PC-3 (cell line): Measurements from ENCODE around the gene USP34. TPM values are rescaled to one million over a fixed set of nuclear protein-coding genes. Genes with fewer than 3 reads are reported as not detected.

ENCODE experiments used
- ATAC-seq: fragments of 200-7000 bp; cut with Tn5 transposase; 2 replicates; pipeline ENCODE4 v1.9.1; 2020; ENCODE audit warnings: mild to moderate bottlenecking, moderate library complexity
- BruUV-seq: library from RNA; stranded (reverse); fragments of 400-500 nt; replicated peaks from 2 replicates; lab custom pipeline; 2021; lab: Mats Ljungman, UMichigan
- CTCF ChIA-PET: fragments of 300-600 bp; sonication (Branson Sonifier 250); formaldehyde crosslinking; loops from one replicate; lab custom pipeline; 2022; ENCODE audit warnings: antibody characterized with exemption; lab: Charles Lee
- POLR2A ChIA-PET: fragments of 300-600 bp; sonication (Branson Sonifier 250); formaldehyde crosslinking; loops from one replicate; lab custom pipeline; 2022; ENCODE audit warnings: antibody characterized with exemption; ENCODE audit not compliant: unreplicated experiment; lab: Charles Lee
- DNase-seq: peaks from one replicate; pipeline ENCODE4 v3.0.0-alpha.2; 2015
- H2AFZ ChIP-seq: fragments of 300-600 bp; sonication (generic); 2 replicates; pipeline ENCODE4 v1.6.0; 2016; ENCODE audit warnings: antibody characterized with exemption, low read length
- H3F3A ChIP-seq: fragments of 300-600 bp; sonication (generic); one replicate; pipeline ENCODE4 v1.6.0; 2017; ENCODE audit warnings: antibody characterized with exemption, low read length, control low read depth, mild to moderate bottlenecking; ENCODE audit not compliant: unreplicated experiment
- H3K27ac ChIP-seq: fragments of 300-600 bp; sonication (generic); 2 replicates; pipeline ENCODE4 v1.5.1; 2016; ENCODE audit warnings: mild to moderate bottlenecking, low read length
- H3K27me3 ChIP-seq: fragments of 300-600 bp; sonication (generic); 2 replicates; pipeline ENCODE4 v1.6.1; 2016; ENCODE audit warnings: low read length, mixed read lengths
- H3K36me3 ChIP-seq: fragments of 300-600 bp; sonication (generic); 2 replicates; pipeline ENCODE4 v1.6.1; 2016; ENCODE audit warnings: low read depth, mixed run types, low read length, mixed read lengths
- H3K4me1 ChIP-seq: fragments of 300-600 bp; sonication (generic); 2 replicates; pipeline ENCODE4 v1.5.1; 2016; ENCODE audit warnings: low read length; ENCODE audit not compliant: insufficient read depth
- H3K4me2 ChIP-seq: fragments of 300-600 bp; sonication (generic); 2 replicates; pipeline ENCODE4 v1.6.0; 2016; ENCODE audit warnings: low read length
- H3K4me3 ChIP-seq: fragments of 300-600 bp; sonication (generic); 2 replicates; pipeline ENCODE4 v1.5.1; 2016; ENCODE audit warnings: mild to moderate bottlenecking, low read length, mixed read lengths
- H3K79me2 ChIP-seq: fragments of 300-600 bp; sonication (generic); 2 replicates; pipeline ENCODE4 v1.6.1; 2017; ENCODE audit warnings: low read length, mixed read lengths
- H3K9ac ChIP-seq: fragments of 300-600 bp; sonication (generic); 2 replicates; pipeline ENCODE4 v1.6.0; 2016; ENCODE audit warnings: mild to moderate bottlenecking, low read length
- H3K9me2 ChIP-seq: fragments of 300-600 bp; sonication (generic); replicated peaks from 2 replicates; pipeline ENCODE4 v1.6.1; 2016; ENCODE audit warnings: mixed run types, low read length, mixed read lengths
- H3K9me3 ChIP-seq: fragments of 300-600 bp; sonication (generic); 2 replicates; pipeline ENCODE4 v1.6.1; 2016; ENCODE audit warnings: low read length, mixed read lengths
- H4K20me1 ChIP-seq: fragments of 300-600 bp; sonication (generic); 2 replicates; pipeline ENCODE4 v1.6.1; 2016; ENCODE audit warnings: low read length, mixed read lengths
- EZH2 ChIP-seq: fragments of 300-600 bp; sonication (generic); IDR thresholded peaks from one replicate; pipeline ENCODE4 v1.6.1; 2017; ENCODE audit warnings: antibody characterized with exemption, mild to moderate bottlenecking, low read length; ENCODE audit not compliant: unreplicated experiment
- EZH2phosphoT487 ChIP-seq: fragments of 300-600 bp; sonication (generic); IDR thresholded peaks from 2 replicates; pipeline ENCODE4 v1.6.1; 2018; ENCODE audit warnings: mild to moderate bottlenecking, antibody characterized with exemption, low read length, borderline replicate concordance
- intact Hi-C: fragments of 100-400 bp; cut with micrococcal nuclease; formaldehyde crosslinking; loops from 2 replicates; pipeline ENCODE4 v1.9.0; 2023
- total RNA-seq: library from RNA; depleted of rRNA; stranded (reverse); fragments of >200 nt; gene quantifications from 2 replicates; pipeline ENCODE4 v1.2.3, GENCODE V29; 2014
- TF ChIP-seq, protein P1 (sequence below): fragments of 300-600 bp; sonication (generic); conservative IDR thresholded peaks from 2 replicates; pipeline ENCODE4 v1.5.1; 2017; ENCODE audit warnings: antibody characterized with exemption, low read depth, mild to moderate bottlenecking, low read length

Gene USP34
- total RNA-seq, 1 experiment from 2014 or later, result 67.1 TPM

DNA sequence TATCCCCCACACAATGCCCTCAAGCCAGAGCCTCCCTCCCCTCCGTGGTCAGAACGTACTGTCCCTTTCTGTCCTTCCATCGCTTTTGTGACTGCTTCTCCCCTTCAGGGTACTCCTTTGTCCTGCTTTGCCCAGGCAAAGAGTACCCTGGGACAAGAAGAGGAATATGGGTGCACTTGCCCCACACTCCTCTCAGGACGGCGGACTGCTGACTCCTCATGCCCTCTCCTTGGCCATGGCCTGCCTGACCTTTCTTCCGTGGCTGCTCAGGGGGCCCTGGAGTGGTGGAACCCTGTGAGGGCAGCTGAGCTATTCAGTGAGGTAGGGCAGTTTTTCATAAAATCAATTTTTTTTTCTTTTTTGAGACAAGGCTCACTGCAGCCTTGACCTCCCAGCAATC, 290.2 kb downstream of the USP34 start:
- Histone ChIP-seq H3K36me3 (peaks cover 36% of the 10 kb centered on the region), H3K4me3 (no peak overlapping the region), H3K9me3 (no peaks in the 10 kb centered on the region), H3K79me2 (peaks cover 65% of the 10 kb centered on the region), H2AFZ (no peak overlapping the region), H3K9ac (no peak overlapping the region), H4K20me1 (no peaks in the 10 kb centered on the region), H3K9me2 (no peaks in the 10 kb centered on the region), H3K4me2 (peak overlapping the region; percentile 92), H3K27me3 (no peaks in the 10 kb centered on the region), H3K27ac (no peak overlapping the region), H3F3A (no peaks in the 10 kb centered on the region), H3K4me1 (peaks cover 43% of the 10 kb centered on the region)
- POLR2A ChIA-PET, result no interaction called here
- ATAC-seq, result no peak
- no peak for DNase-seq
- TF ChIP-seq EZH2, result no peak
- TF ChIP-seq EZH2phosphoT487, result no peak
- TF ChIP-seq, protein P1, sequence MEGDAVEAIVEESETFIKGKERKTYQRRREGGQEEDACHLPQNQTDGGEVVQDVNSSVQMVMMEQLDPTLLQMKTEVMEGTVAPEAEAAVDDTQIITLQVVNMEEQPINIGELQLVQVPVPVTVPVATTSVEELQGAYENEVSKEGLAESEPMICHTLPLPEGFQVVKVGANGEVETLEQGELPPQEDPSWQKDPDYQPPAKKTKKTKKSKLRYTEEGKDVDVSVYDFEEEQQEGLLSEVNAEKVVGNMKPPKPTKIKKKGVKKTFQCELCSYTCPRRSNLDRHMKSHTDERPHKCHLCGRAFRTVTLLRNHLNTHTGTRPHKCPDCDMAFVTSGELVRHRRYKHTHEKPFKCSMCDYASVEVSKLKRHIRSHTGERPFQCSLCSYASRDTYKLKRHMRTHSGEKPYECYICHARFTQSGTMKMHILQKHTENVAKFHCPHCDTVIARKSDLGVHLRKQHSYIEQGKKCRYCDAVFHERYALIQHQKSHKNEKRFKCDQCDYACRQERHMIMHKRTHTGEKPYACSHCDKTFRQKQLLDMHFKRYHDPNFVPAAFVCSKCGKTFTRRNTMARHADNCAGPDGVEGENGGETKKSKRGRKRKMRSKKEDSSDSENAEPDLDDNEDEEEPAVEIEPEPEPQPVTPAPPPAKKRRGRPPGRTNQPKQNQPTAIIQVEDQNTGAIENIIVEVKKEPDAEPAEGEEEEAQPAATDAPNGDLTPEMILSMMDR, result no peak
- CTCF ChIA-PET, result interaction anchor here (0.7 kb wide), 1 partner anchor 45 kb away, joined by 6 read pairs; no protein-coding TSS in a partner anchor
- intact Hi-C loops, result no loop called here
- BruUV-seq, result no TSS peak

DNA sequence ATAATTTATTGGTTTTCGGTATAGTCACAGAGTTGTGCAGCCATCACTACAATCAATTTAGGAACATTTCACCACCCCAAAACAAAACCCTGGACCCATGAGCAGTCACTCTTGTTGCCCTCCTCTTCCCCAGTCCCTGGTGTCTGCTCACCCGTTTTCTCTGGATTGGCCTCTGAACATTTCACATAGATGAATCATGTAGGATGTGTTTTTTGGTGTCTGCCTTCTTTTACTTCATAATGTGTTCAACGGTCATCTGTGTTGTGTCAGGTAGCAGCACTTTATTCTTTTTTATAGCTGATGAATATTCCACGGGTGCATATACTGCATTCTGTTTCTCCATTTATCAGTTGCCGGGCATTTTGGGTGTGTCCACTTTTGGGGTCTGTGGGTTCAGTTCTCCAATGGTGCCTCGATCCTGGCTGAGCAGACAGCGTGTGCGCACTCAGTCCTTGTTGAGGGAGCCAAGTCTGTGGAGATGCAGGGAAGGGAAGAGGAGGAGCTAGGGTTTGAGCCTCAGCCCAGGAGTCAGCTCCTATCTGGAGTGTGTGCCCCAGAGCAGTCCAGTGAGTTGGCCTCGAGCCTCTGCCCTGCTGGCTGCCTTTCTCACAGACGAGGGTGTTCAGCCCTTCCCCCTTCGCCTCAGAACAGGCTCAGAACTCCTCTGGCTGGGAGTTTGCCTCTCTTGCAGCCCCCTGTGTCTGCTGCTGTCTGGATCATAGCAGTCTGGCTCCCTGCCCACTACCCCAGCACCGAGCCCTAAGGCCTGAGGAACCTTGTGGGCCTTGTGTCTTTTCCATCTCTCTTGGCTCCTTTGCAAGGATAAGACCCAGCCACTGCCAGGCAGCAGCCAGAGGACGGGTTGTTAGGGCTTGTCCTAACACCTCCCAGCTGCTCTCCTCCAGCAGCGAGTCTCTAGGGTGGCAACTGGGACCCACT, 290.9 kb downstream of the USP34 start:
- Histone ChIP-seq H4K20me1 (no peaks in the 10 kb centered on the region), H3F3A (no peaks in the 10 kb centered on the region), H3K36me3 (peaks cover 29% of the 10 kb centered on the region), H2AFZ (no peak overlapping the region), H3K9me2 (no peaks in the 10 kb centered on the region), H3K9me3 (no peaks in the 10 kb centered on the region), H3K4me1 (peaks cover 43% of the 10 kb centered on the region), H3K27ac (no peak overlapping the region), H3K79me2 (peaks cover 65% of the 10 kb centered on the region), H3K4me3 (peak overlapping the region; percentile 68), H3K9ac (no peak overlapping the region), H3K4me2 (peak overlapping the region; percentile 92), H3K27me3 (no peaks in the 10 kb centered on the region)
- POLR2A ChIA-PET, result no interaction called here
- peak; percentile 47 for DNase-seq
- CTCF ChIA-PET, result interaction anchor here (0.7 to 0.8 kb wide), 2 partner anchors 44 kb away, joined by 3 to 6 read pairs; no protein-coding TSS in a partner anchor
- peak; percentile 4; the same call in 1 of the 2 replicates for ATAC-seq
- no TSS peak for BruUV-seq
- intact Hi-C loops, result no loop called here
- no peak for TF ChIP-seq EZH2phosphoT487
- TF ChIP-seq EZH2, result no peak
- TF ChIP-seq, protein P1, result no peak
